C4-2B (cell line): Measurements from ENCODE around the gene CCR6.
"Not testable (repeated sequence)": the region's sequence is repeated elsewhere in the genome, so short reads cannot be mapped to it uniquely, and the experiment has no call there.

ENCODE experiments used
- H3K27ac ChIP-seq: fragments of 450-650 bp; 2 replicates; pipeline ENCODE4 v1.5.1; 2017
- CTCF ChIP-seq: fragments of 450-650 bp; conservative IDR thresholded peaks from 2 replicates; pipeline ENCODE4 v1.5.1; 2017; ENCODE audit warnings: mild to moderate bottlenecking
- ZFX ChIP-seq: fragments of 450-650 bp; IDR thresholded peaks from 2 replicates; pipeline ENCODE4 v1.6.1; 2017

The CCR6 gene

GRCh38 chr6:167122827-167123657 lies at the start of gene CCR6:
Gene CCR6 (plus strand): TSS chr6:167123096. CDS start chr6:167136135, 13,039 bp downstream.
- H3K27ac ChIP-seq, result no peak within 1 kb of the TSS
- TF ChIP-seq CTCF, result no peak
- TF ChIP-seq ZFX, result no peak

GRCh38 chr6:167073679-167074274 lies 49.1 kb upstream of the CCR6 start:
- no peak overlapping the region for H3K27ac ChIP-seq
- TF ChIP-seq CTCF (no peak), ZFX (no peak)

GRCh38 chr6:167077241-167077932 lies 45.5 kb upstream of the CCR6 start:
- H3K27ac ChIP-seq, result no peak overlapping the region
- no peak for TF ChIP-seq ZFX
- TF ChIP-seq CTCF, result no peak

- no peak for TF ChIP-seq ZFX
- TF ChIP-seq CTCF, result no peak
- H3K27ac ChIP-seq, result no peak overlapping the region
These were observed 44.2 kb upstream of the CCR6 start for GRCh38 chr6:167078745-167079144.

- no peak for TF ChIP-seq CTCF
- H3K27ac ChIP-seq, result no peak overlapping the region
These were observed 43.0 kb upstream of the CCR6 start for GRCh38 chr6:167079853-167080297.

- TF ChIP-seq CTCF, result no peak
- no peak overlapping the region for H3K27ac ChIP-seq
These were observed 35.0 kb upstream of the CCR6 start for GRCh38 chr6:167087857-167088354.

- not testable (repeated sequence) for H3K27ac ChIP-seq
These were observed 34.2 kb upstream of the CCR6 start for GRCh38 chr6:167088741-167089140.
